ENCODE data around the gene PROSER3.

The PROSER3 gene

GRCh38 chr19:35811317-35812219, 53.6 kb downstream of the PROSER3 start:
- TF ChIP-seq CTCF (IDR thresholded peaks at IDR 0.05), result no peak
- no peak for TF ChIP-seq ZFX (IDR thresholded peaks at IDR 0.05; ENCODE audit: borderline replicate concordance)
- H3K27ac ChIP-seq, result no peak overlapping the region

- TF ChIP-seq CTCF (IDR thresholded peaks at IDR 0.05) (no peak), ZFX (IDR thresholded peaks at IDR 0.05; ENCODE audit: borderline replicate concordance) (no peak)
- no peak within 1 kb of the TSS for H3K27ac ChIP-seq
Observed at GRCh38 chr19:35812220-35813042, 54.5 kb downstream of the PROSER3 start, which contains the start of gene PRODH2. PRODH2 (minus strand) TSS chr19:35812845; CDS start chr19:35812805, 40 bp downstream.

GRCh38 chr19:35813043-35813890, 55.3 kb downstream of the PROSER3 start:
- TF ChIP-seq ZFX (IDR thresholded peaks at IDR 0.05; ENCODE audit: borderline replicate concordance) (no peak), CTCF (IDR thresholded peaks at IDR 0.05) (no peak)
- no peak overlapping the region for H3K27ac ChIP-seq

- TF ChIP-seq ZFX (IDR thresholded peaks at IDR 0.05; ENCODE audit: borderline replicate concordance), result no peak
- TF ChIP-seq CTCF (IDR thresholded peaks at IDR 0.05), result no peak
- no peak overlapping the region for H3K27ac ChIP-seq
Observed at GRCh38 chr19:35816262-35816661, 58.3 kb downstream of the PROSER3 start.

GRCh38 chr19:35816846-35817245, 58.9 kb downstream of the PROSER3 start:
- no peak for TF ChIP-seq ZFX (IDR thresholded peaks at IDR 0.05; ENCODE audit: borderline replicate concordance)
- no peak for TF ChIP-seq CTCF (IDR thresholded peaks at IDR 0.05)
- H3K27ac ChIP-seq, result no peak overlapping the region

GRCh38 chr19:35818445-35818844, 60.5 kb downstream of the PROSER3 start:
- H3K27ac ChIP-seq, result no peak overlapping the region
- no peak for TF ChIP-seq ZFX (IDR thresholded peaks at IDR 0.05; ENCODE audit: borderline replicate concordance)
- no peak for TF ChIP-seq CTCF (IDR thresholded peaks at IDR 0.05)
